NCI-H1092 treated with DMSO at 0.1 percent for 48 hours (cell line): ENCODE data around the gene ANKDD1A.

Experiments
- DNase-seq: peaks from one replicate; lab custom pipeline; 2025; lab: John Stamatoyannopoulos, UW

The ANKDD1A gene

DNA sequence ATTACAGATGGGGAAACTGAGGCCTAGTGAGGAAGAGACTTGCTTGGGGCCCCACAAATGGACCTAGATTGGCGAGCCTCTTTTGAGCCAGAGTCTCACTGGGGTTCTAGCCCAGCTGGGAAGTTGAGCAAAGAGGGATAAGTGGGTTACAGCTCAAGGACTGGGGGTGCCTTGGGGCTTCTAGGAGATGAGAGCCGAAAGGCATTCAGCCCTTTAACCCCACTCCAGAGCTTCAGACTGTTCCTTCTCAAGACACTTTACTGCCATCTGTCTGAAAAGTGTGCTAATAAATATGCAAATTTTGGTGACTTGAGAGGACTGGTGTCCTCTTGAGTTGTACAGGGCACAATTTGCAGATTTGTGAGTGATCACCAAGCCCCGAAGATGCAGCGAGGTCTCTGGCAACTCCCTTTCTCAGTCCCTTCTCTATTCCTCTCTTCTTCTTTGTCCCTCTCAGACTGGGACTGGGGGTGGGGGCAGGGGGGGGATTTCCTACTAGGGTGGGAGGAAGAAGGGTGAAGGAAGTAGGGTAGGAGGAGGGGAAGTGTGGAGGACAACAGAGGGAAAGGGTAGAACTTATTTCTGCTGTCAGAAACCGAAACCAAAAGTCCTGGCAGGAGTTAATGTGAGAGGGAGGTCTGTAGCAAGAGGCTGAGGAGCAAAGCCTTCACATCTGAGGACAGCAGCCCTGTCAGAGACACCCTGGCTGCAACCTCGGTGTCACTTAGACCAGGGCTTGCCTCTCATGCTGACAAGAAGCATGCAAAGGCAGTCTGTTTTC lies 16.2 kb upstream of the ANKDD1A start:
- no peak for DNase-seq

DNA sequence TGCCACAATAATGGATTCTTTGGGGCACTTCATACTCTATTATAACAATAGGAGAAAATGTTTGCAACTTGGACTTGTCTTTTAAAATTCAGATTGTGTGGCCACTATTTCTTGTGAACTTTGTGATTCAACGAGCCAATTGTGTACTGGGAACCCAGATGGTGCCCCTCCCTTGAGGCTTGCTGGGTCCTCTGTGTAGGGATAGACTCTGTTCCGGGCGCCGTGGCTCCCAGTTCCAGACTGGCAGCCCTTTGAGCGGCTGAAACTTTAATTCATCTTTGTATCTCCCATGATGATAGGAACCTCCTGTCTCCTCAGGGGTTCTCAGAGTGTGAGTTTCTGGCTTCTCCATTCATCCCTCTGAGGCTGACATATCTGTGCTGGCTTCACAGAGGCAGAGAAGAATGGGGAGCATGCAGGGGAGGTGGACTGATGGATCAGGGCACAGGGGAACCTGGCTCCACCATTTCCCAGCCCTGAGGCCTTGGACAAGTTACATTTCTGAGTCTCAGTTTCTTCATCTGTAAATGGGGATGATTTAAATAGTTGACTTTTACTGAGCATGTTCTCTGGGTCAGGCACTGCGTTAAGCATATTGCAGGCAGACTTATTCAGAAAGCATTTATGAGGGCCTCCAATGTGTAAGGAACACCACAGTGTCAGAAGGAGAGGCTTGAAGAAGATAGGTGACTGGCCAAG lies 15.2 kb upstream of the ANKDD1A start:
- DNase-seq: no peak

DNA sequence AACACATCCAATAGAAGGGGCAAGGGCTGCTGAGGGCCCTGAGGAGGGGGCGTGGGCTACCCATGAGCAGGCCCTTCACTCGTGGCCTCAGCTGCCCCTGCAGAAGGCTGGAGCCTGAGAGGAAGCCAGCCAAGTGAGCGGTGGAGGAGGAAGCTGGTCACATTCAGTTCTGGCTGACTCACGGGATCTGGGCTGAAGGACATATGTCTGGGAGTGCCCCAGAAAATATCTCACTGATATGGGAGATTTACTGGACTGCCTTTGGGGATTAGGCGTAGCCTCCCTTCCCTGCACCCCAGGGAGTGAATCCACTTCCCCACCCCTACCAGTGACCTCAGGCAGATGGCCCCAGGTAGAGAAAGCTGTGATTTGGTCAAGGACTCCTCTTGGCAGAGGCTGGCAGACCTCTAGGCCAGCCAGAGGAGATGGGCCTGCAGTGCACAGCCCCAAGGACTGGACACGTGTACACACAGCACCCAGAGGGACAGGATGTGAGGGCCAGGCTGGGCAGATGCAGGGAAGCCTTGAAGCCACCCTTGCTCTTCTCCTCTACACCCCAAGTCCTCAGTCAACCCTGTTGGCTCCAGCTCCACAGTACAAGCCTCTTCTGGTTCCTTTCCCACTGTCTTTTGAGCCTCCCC lies 14.2 kb upstream of the ANKDD1A start:
- no peak for DNase-seq

DNA sequence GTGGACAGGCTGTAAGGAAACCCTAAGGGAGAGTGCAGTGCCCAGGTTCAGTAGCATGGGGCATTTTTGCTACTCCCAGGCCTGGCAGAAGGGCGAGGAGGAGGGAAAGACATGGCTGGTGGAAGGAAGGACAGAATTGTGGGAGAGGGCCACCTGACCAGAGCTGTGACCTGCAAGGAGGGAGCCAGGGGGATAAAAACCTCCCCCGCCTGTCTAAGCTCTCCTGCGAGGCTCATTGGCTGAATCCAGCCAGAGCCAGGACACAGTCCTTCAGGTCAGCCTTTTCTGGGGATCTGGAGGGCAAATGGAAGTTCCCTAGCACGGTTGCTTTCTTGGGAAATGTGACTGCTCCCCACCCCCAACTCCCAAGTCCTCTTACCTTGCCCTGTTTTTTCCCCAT lies 13.3 kb upstream of the ANKDD1A start:
- DNase-seq: no peak

DNA sequence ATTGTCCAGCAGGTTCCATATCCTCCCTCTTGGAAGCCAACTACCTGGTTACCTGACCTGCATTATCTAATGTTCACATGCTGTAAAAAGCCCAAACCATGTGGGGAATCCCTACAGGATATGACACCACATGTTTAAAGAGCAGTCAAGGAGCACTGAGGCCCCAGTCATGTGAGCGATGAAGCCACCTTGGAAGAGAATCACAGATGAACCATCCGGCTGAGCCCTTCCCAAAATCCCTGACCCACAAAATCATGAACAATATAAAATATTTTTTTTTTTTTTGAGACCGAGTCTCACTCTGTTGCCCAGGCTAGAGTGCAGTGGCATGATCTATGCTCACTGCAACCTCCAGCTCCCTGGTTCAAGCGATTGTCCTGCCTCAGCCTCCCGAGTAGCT lies 10.6 kb upstream of the ANKDD1A start:
- DNase-seq: no peak

DNA sequence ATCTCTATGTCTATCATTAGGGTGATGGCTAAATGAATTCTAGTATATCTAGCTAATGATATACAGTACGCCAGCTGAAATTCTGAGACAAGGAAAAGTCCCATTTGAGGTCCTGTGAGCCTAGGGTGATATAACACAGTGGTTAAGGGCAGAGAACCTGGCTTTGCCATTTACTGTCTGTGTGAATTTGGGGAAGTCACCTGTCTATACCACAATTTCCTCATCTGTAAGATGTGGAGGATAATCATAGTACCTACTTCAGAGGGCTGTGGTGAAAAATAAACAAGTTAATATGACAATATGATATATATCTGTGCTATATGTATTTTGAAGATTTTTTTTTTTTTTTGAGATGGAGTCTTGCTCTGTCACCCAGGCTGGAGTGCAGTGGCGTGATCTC lies 9.8 kb upstream of the ANKDD1A start:
- no peak for DNase-seq

DNA sequence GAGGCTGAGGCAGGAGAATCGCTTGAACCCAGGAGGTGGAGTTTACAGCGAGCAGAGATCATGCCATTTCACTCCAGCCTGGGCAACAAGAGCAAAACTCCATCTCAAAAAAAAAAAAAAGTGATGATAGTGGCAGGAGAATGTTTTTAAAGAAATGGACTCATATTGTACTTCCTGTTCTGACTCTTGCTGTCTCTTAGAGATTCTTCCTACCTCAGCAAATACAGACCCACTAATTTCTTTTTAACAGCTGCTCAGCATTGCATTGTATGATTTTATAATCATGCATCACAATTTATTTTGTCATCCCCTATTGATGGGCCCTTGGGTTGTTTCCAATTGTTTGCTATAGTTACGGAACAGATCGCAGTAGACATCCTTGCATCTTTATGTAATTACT lies 8.8 kb upstream of the ANKDD1A start:
- no peak for DNase-seq

DNA sequence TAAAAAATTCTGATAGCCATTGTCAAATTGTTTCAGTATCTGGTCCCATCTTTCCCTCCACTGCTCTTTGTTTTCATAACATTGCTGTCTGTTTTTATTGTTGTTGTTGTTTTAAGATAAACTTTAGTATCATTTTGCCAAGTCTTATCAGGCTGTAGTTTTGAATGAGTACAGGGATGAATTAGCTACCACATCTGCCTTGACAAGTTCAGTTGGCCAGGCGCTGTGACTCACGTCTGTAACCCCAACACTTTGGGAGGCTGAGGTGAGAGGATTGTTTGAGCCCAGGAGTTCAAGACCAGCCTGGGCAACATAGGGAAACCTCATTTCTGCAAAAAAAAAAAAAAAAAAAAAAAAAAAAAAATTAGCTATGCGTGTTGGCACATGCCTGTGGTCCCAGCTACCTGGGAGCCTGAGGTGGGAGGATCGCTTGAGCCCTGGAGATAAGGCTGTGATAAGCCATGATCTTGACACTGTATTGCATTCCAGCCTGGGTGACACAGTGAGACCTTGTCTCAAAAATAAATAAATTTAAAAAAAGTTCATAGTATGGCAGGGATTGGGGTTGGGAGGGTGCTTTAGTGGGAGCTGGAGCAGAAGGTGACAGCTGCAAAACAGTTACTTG lies 8.3 kb upstream of the ANKDD1A start:
- no peak for DNase-seq

DNA sequence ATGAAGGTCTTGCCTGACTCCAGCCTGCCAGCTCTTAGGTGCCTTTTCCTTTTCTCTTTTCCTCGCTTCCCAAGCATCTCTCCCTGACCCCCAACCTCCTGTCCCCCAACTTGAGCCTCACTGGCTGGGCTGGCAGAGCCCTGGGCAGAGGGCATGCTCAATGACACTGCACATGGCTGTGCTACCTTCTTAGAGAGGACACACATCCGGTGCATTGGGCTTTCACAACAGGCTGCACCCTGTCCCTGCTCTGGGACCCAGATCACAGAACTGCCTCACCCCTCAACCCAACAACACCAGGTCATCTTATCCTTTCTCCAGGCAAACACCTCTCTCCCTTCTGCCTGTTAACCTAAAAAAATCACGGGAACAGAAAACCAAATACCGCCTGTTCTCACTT lies 7.5 kb upstream of the ANKDD1A start:
- no peak for DNase-seq

DNA sequence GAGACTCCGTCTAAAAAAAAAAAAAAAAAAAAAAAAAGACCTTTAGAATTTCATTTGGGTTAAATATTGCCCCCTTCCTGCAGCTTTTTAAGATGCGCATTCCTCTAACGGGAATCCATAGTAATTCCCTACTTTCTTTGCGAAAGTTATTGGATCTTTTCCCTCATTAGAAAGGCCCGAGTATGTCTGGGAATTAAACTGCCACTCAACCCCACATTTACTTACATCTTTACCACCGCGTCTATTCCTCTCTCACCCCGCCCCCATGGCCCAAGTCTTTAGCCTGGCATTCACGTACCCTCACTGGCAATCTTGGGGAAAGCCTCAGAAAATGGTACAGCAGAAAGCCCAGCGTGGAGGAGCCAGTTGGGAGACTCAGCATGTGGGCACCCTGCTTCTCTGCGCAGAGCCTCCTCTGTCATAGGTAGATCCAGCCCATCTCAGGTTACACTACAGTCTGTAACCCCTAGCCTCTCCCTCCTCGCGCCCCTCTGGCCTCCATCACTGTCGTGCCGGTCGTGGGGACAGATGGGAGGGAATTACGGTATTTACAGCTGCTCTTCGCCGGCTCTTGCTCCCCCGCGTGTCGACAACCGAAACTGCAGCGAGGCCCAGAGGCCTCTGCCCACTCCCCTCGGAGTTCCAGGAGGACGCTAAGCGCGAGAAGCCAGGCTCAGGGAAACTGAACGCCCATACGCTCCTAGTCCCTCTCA lies 6.4 kb upstream of the ANKDD1A start:
- no peak for DNase-seq

DNA sequence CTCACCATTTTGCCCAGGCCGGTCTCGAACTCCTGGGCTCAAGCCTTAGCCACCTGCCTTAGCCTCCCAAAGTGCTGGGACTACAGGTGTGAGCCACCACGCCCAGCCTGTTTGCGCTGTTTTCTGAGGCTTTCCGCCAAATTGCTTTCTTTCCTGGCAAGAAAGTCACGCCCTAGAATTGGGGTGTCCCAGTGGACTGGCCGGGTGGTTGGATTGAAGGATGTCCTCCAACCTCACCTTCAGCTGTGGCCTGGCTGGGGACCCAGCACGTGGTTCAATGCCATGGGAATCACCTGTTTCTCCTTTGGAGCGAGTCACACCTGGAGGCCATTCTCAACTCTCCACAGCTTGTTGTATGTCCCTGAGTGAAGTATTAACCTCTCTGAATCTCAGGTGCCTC lies 5.8 kb upstream of the ANKDD1A start:
- DNase-seq: no peak

DNA sequence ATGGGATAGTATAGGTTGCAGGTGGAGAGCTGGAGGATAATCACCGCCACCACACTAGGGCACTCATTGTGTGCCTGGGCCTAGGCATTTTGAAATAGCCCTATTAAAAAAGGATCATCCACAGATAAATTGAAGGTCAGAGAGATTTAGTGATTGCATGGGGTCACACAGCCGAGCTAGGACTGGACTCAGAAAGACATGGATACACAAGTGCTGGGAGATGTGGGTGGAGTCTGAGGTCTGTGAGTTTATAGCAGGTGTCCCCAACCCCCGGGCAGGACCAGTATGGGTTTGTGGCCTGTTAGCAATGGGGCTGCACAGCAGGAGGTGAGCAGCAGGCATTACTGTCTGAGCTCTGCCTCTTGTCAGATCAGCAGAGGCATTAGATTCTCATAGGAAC lies 5.3 kb upstream of the ANKDD1A start:
- no peak for DNase-seq

DNA sequence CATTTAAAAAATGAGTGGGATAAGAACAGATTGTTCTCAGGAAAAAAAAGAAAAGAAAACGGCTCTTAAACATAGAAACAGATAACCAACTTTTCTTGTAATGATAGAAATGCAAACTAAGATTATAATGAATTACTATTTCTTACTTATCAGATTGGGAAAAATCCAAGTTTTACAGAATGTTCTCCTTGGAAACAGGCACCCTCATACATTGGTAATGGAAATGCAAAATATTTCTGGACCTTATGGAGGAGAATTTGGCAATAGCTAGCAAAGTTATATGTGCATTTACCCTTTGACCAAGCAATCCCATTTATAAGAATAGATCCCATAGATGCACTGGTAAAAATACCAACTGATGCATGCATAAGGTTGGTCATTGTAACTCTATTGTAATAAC lies 3.7 kb upstream of the ANKDD1A start:
- DNase-seq: no peak

DNA sequence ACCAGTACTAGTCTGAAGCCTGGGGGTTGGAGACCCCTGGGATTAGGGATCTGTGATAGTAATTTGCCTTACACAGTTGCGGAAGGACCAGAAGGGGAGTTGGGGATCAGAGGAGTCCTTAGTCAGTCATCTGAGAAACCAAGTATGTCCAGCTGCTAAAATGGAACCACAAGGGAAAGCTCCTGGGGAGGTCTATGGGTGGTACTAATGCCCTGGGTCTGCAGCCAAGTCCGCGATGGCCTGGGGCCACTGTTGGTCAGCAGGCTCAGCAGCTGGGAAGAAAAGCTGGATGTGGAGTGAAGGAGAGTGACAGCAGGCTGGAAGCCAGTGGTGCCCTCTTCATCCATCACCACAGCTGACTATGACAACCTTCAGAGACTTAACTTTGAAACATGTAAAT lies 2.2 kb upstream of the ANKDD1A start:
- no peak for DNase-seq

DNA sequence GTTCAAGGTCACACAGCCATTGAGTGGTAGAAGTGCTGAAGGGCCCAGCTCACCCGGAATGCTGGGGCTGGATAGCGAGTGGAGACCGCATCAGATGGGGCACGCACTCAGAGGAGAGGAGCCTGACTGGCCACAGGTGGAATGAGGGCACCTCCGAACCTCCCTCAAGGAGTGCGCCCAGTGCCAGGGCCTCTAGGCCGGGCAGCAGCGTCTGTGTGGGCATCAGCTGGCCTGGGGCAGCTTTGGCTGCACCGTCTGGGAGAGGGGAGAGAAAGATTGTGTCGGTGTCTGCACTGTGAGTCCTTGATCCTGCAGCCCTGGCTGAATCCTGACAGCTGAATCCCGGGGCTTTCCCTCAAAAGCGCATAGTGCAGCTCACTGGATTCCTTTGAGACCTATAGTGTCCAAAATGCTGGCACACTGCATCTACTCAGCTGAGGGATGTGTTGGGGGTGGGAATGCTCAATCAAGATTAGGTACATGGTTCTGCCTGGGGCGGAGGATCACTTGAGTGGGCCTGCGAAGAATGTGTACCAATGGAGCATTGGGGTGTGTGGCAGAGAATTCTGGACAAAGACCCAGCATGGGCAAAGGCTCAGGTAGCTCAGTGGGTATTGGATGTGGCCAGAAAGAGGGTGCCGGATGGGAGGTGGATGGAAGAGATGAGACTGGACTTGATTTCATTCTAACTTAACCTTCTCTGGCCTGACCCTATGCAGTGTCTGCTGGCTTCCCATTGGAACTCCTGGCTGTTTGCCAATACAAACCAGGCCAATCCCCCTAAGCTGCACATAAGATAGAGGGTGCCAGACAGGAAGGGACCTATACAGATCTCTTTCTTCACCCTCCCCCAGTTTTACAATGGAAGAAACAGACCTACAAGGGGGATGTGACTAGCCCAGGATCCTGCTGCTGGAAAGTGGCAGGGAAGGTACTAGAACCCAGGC lies 950 bp downstream of the ANKDD1A start:
- DNase-seq: no peak

DNA sequence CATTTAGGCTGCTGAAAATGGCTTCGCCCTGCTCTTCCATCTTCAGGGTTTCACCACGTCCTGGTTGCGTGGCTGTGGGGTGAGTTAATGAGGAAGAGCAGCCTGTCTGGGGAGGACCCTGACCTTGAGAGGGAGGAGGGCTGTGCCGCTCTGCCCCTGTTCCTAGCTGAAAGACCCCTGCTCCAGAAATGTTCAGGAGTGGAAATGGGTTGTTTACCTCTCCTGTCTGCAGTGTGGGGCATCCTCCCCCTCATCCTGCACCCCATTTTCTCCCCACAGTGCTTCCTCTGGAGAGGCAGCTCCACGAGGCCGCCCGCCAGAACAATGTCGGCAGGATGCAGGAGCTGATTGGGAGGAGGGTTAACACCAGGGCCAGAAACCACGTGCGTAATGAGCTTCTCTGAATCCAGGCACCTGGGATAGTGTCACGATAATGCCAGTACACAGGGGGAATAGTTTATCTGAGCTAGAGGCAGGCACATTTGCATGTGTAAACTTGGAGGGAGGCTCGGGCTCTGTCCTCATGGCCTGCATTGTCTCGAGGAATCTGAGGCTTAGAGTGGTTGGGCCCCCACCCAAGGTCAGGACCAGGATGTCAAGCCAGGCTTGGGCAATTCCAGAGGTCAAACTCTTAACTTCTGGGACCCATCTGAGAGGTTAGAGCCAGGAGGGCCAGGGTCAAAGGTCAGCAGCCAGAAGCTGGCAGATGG lies 4.0 kb downstream of the ANKDD1A start:
- DNase-seq: no peak

DNA sequence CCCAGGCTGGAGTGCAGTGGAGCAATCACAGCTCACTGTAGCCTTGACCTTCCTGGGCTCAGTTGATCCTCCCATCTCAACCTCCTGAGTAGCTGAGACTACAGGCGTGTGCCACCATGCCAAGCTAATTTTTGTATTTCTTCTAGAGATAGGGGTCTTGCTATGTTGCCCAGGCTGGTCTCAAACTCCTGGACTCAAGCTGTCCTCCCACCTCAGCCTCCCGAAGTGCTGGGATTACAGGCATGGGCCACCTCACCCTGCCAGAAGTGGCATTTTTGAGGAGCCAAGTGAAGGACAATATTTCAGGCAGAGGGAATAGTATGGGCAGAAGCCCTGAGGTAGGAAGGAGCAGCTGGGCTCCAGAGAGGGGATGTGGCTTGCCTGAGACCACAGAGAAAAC lies 4.7 kb downstream of the ANKDD1A start:
- no peak for DNase-seq

DNA sequence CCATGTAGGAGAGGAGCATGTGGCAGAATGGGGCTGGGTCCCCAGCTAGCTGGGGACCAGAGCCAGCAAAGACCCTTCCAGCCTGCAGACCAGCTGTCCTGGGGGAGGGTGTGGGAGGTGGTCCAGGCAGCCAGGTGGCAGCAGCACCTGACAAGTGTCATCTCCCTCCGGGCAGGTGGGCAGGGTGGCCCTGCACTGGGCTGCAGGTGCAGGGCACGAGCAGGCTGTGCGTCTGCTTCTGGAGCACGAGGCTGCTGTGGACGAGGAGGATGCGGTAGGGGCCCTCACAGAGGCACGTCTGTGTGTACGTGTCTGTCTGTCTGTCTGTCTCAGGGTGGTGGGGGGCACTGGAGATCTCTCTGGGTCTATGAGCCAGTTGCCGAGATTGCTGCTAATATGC lies 5.5 kb downstream of the ANKDD1A start:
- no peak for DNase-seq

DNA sequence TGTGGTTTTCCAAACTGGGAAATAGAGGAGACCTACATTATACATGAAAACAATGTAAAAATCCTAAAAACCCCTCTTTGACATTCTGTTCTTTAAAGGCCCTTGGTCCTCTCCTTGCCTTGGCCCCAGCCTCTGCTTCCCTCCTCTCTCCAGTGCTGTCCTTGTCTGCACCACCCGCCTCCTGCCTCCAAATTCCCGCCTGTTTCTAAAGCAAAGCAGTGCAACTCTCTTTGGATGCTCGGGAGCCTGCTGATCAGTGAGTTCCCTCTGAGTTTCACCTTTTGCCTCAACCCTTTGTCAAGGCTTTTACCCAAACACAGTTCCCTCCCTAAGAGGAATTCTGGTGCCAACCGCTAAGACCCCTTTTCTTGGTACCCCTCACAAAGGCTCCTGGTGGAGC lies 8.0 kb downstream of the ANKDD1A start:
- DNase-seq: no peak

DNA sequence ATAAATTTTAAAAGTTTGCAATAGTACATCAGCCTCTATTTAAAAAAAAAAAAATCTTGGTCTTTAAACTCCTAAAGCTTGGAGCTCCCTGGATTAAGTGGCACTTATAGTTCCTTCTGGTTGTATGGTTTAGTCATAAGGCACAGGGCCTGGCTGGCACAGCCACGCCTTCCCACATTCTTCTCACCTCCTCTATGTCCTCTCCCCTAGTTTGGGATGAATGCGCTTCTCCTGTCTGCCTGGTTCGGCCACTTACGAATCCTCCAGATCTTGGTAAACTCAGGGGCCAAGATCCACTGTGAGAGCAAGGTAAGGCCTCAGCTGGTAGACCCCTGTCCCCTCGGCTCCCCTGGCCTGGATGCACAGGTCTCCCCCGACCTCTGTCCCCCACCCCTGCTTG lies 10.0 kb downstream of the ANKDD1A start:
- DNase-seq: no peak
